Mesenteric fat pad (tissue), 1 donor: ENCODE data around the gene FBLN1. TPM values are rescaled to one million over a fixed set of nuclear protein-coding genes. Genes with fewer than 3 reads are reported as not detected.
"Not testable (repeated sequence)": the region's sequence is repeated elsewhere in the genome, so short reads cannot be mapped to it uniquely, and the experiment has no call there.

ENCODE experiments used
- DNase-seq: peaks from one replicate; pipeline ENCODE4 v3.0.0-alpha.2; 2020; ENCODE audit warnings: low spot score
- total RNA-seq: library from RNA; stranded (reverse); fragmentation: NEBNext Ultra II Directional; extraction: Animal tissue kit (Norgen Biotek cat#: 25700); gene quantifications from one replicate; pipeline ENCODE4 v1.2.1, GENCODE V29; 2021
- donor health status: DM: yes; HTN: yes; CAD: no.

The FBLN1 gene
- total RNA-seq, 1 donor from 2014 or later: 224 TPM

- no peak for DNase-seq
These were observed 98.4 kb downstream of the FBLN1 start for GRCh38 chr22:45600790-45601730.

GRCh38 chr22:45602004-45602733 is 99.5 kb downstream of the FBLN1 start:
- no peak for DNase-seq

DNA sequence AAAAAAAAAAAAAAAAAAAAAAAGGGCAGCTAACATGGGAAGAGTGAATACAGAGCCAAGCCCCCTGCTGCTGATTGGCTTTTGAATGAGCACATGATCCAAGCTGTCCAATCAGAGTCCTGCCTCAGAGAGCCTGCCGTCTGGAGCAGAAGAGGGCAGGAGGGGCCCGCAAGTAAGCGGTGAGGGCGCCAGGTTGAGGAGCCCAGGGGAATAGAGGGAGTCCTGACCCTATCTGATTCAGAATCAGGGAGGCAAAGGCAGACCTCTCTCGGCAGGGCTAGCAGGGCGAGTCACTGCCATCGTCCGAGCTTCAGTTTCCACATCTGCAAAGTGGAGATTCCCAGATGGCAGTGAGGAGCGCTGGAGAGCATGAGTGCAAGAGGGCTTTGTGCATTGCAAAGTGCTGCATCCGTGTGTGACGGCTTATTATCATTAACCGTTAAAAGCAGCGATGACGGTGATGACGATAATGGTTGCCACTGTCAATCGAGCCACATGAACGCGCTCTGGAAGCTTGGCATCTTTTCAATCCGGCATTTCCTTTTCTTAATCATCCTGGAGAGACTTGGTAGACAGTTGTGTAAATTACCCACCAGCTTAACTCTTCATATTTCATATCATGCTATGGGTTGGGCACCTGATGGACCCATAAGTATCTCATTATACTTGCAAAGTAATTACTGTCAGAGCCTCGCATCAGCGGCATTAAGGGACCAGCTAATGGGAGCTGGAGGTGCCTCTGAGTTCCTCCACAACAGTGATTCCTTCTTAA is 100.3 kb downstream of the FBLN1 start:
- no peak for DNase-seq

GRCh38 chr22:45603619-45604018 is 100.9 kb downstream of the FBLN1 start:
- no peak for DNase-seq

DNA sequence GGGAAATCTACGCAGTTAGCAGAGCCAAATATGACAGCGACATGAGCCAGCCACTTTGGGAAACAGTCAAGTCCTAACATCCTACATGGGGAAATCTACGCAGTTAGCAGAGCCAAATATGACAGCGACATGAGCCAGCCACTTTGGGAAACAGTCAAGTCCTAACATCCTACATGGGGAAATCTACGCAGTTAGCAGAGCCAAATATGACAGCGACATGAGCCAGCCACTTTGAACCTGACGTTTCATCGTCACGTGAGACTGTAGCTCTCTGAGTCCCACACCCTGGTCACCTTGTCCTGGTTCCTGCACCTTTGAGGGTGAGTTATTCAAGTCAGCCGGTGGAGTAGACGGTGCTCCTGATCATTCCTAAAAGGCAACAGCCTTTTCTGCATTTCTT is 105.4 kb downstream of the FBLN1 start:
- DNase-seq: not testable (repeated sequence)

DNA sequence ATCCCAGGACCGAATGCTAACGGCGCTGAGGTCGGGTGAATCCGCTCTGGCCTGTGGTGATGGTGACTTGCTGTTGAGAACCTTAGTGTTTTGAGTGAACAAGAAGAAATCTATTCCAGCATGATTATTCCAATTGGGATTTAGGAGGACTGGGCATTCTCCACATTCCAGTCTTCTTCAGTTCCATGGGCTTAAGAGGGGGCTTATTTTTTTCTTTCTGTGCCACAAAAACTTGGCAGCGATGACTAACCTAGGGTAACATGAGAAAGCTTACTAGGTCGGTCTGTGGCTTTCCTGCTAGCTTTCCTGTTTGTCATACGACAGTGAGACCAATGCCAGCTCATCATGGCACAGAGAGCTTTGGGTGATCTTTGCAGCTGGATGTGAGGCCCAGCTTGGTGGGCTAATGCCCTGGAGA is 106.1 kb downstream of the FBLN1 start:
- no peak for DNase-seq

- DNase-seq: no peak
These were observed 109.8 kb downstream of the FBLN1 start for GRCh38 chr22:45612451-45612901.

- no peak for DNase-seq
These were observed 110.3 kb downstream of the FBLN1 start for GRCh38 chr22:45612940-45613339.

- no peak for DNase-seq
These were observed 112.7 kb downstream of the FBLN1 start for GRCh38 chr22:45615364-45615763.

- no peak for DNase-seq
These were observed 113.7 kb downstream of the FBLN1 start for GRCh38 chr22:45616432-45616831.

DNA sequence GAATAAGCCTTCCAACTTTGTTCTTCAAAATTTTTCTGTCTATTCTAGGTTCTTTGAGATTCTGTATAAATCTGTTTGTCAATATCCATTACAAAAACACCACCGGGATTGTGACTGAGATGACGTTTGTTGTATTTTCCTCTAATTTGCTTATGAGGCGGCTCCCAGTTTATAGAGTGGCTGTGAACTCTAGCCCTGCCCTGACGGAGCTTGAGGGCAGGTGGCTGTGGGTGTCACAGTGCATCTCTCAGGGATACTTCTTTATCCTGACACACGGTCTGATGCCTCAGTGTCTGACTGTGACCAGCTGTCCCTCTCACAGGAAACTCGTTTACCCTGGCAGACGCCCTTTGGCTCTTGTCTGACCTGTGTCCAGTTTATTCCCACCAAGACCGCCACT is 115.3 kb downstream of the FBLN1 start:
- DNase-seq: no peak

GRCh38 chr22:45620706-45621105 is 118.0 kb downstream of the FBLN1 start:
- no peak for DNase-seq

DNA sequence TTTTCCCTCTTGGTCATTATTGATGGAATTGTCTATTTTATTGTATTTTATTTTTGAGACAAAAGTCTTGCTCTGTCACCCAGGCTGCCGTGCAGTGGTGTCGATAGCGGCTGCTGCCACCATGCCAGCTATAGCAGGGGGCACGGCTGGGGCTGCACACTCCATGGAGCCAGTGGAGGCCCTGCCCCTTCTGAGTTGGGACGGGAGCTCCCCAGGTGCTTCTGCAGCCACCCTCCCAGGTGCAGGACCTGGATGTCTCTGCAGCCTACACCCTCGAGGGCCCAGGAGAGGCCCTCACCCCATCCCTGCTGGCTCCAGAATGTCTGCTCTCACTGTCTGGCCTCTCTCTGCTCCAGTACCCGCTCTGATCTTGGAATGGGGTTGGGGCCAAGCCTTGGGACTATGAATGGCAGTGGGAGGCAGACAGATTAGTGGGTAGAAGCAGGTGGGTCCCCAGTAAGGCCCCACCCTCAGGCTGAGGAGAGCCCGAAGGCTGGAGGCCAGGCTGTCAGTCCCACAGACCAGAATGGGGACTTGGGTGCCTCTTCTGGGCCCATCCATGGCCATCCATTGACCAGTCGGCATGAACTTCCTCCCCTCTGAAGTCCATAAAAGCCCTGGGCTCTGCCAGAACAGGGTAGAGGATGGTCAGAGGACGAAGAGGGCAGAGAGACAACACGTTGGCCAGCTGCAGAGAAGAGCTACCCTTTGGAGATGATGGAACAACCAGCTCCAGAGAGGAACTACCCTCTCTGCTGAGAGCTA is 119.3 kb downstream of the FBLN1 start:
- no peak for DNase-seq

DNA sequence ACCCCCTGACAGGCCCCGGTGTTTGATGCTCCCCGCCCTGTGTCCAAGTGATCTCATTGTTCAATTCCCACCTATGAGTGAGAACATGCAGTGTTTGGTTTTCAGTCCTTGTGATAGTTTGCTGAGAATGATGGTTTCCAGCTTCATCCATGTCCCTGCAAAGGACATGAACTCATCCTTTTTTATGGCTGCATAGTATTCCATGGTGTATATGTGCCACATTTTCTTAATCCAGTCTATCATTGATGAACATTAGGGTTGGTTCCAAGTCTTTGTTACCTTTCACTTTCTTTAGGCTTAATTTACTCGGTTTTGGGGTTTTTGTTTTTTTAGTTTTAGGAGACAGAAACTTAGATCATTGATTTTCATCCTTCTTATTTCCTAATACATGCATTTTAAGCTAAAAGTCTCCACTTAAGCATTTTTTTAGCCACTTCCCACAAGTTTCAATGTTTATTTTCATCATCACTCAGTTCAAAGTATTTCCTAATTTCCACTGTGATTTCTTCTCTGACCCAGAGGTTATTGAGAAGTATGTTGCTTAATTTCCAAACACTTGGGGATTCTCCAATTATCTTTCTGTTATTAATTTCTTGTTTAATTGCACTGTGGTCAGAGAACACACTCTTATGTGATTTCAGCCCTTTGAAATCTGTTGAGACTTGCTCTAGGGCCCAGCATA is 120.9 kb downstream of the FBLN1 start:
- not testable (repeated sequence) for DNase-seq

DNA sequence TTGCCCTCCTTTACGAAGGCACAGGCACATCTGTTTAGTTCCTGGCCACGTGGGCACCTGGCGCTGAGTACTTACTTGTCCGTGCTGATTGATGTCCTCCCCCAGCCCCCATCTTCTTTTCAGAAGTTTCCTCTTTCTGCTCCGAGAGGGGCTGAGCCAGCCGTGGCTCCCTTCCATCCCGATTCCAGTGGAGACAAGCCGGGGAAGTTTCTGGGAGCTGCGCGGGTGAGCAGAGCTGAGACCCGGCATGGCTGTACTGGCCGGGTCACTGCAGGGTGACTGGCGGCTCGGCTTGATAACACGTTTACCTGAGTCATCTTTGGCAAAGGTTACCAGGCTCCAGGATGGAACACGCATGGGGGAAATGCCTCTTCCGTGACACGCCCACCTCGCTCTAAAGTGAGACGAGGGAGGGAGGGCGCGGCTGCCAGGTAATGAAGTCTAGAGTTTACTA is 123.5 kb downstream of the FBLN1 start:
- no peak for DNase-seq

DNA sequence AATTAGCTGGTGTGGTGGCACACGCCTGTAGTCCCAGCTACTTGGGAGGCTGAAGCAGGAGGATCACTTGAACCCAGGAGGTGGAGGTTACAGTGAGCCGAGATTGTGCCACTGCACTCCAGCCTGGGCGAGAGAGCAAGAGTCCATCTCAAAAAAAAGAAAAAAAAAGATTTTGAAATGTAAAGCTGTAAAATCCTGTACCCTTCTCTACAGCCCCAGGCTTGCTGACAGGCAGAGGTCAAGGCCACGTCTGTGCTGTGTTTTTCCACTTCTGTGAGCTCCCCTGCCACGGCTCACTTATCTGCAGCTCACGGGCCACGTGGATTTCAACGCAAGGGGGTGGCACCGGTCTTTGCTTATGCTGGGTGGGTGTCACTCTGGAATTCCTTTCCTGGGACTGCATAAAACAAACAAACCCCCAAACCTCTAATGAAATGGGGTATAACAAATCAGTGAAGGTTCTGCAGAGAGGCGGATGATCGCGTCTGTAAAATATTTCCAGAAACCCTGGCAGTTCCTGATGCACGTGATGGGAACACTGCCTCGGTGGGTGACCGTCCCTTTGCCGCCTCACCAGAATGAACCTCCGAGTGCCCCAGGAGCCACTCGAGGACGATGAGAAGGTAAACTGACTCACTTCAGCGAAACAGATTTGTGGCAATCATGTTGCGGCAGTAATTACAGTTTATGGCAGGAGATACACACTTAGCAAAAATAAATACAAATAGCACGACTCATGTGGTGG is 125.0 kb downstream of the FBLN1 start:
- DNase-seq: no peak

DNA sequence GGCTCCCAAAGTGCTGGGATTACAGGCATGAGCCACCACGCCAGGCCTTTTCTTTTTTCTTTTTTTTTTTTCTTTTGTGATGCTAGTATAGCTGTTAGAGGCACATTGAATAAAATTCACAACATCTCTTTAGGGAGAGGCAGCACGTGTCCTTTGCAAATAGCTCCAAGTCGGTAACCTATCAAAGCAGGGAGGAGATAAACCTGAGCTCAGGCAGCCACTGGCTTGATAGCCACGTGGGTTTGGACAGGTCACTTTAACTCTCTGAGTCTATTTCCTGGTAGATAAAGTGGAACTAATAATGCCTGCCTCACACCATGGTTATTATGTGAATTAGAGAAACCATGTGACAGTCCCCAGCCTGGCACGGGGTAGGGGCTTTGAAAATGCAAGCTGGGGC is 125.8 kb downstream of the FBLN1 start:
- no peak for DNase-seq

DNA sequence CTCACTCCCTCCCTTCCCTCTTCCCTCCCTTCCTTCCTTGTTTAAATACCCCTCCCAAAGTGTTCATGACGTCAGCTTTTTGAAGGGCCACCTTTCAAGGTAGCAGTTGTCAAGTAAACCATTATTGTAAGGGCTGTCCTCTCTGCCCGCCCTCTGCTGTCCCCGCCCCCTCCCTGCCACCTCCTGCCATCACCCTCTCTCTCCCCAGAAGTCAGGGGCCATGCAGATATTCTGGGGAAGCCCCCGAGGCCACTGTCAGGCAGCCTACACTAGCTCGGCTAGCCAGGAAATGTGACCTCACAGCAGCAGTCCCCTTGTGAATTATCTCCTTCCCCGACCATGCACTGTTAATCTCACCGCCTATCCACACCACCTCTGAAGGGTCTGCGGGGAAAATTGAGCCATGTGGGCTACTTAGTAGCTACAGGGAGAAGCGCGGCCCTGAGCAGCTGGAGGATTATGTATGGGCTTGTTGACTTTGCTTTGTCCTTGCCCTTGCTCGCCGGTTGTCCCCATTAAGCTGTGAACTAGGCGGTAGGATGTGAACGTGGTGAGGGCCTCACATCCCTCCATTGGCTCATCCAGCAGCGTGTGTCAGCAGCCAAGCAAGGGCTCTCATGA is 126.9 kb downstream of the FBLN1 start:
- no peak for DNase-seq

DNA sequence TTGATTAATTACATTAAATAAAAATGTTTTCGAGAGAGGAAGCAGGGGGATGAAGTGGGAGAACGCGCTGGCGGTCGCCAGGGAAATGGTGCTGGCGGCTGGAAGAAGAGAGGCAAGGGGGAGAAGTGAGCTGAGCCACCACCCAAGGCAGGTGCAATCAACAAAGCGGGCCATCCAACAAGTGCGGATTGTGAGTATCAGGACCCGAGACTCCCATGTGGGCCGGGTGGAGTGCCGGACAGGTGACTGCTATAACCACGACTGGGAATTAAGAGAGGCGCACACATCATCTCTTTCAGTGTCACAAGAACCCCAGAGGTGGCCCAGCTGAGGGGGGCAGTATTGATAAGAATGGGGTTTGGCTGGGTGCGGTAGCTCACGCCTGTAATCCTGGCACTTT is 127.8 kb downstream of the FBLN1 start:
- no peak for DNase-seq
